SK-N-SH (cell line): ENCODE results near the gene FAM117B. TPM values are rescaled to one million over a fixed set of nuclear protein-coding genes. Genes with fewer than 3 reads are reported as not detected.

ENCODE experiments used
- CTCF ChIA-PET: fragments of 300-600, 350-600 bp; formaldehyde crosslinking; extraction: SDS; loops from one replicate; lab custom pipeline; 2021; lab: Yijun Ruan, JAX
- POLR2A ChIA-PET: fragments of 350-600 bp; sonication (Branson Sonifier 250); formaldehyde crosslinking; extraction: SDS; loops from one replicate; lab custom pipeline; 2020; ENCODE audit warnings: antibody characterized with exemption, inconsistent platforms; lab: Yijun Ruan, JAX
- DNase-seq: peaks from one replicate; pipeline ENCODE4 v3.0.0; 2012
- H2AFZ ChIP-seq: fragments of 200-600 bp; sonication (generic); 2 replicates; pipeline ENCODE4 v1.8.1; 2016; ENCODE audit warnings: antibody characterized with exemption, mild to moderate bottlenecking, low read depth
- H3F3A ChIP-seq: fragments of 200-600 bp; sonication (generic); replicated peaks from 2 replicates; pipeline ENCODE3; 2016; ENCODE audit warnings: antibody characterized with exemption, mild to moderate bottlenecking; ENCODE audit not compliant: insufficient read depth
- H3K27ac ChIP-seq, 2 experiments: fragments of 200-500 bp in 1 of 2; fragments of 200-600 bp in 1 of 2; sonication (Bioruptor generic) in 1 of 2; sonication (generic), shearing (Covaris generic) in 1 of 2; 2 replicates each; pipeline versions ENCODE4 v1.5.1 to v1.6.1; 2014 to 2016; ENCODE audit warnings: low read depth in 2 of 2, inconsistent platforms in 1 of 2, low read length in 1 of 2, mild to moderate bottlenecking in 1 of 2, mixed read lengths in 1 of 2
- H3K27me3 ChIP-seq: fragments of 200-600 bp; sonication (generic), shearing (Covaris generic); 2 replicates; pipeline ENCODE4 v1.6.1; 2016; ENCODE audit warnings: mixed run types; ENCODE audit not compliant: insufficient read depth
- H3K36me3 ChIP-seq, 2 experiments: fragments of 200-500 bp in 1 of 2; fragments of 200-600 bp in 1 of 2; sonication (Bioruptor generic) in 1 of 2; sonication (generic) in 1 of 2; replicated peaks in 1 of 2; 2 replicates each; pipeline versions ENCODE3 to v1.5.1; 2014 to 2016; ENCODE audit warnings: low read length in 1 of 2, mild to moderate bottlenecking in 1 of 2; ENCODE audit not compliant: insufficient read depth in 2 of 2, control insufficient read depth in 1 of 2
- H3K4me1 ChIP-seq, 2 experiments: fragments of 200-500 bp in 1 of 2; fragments of 200-600 bp in 1 of 2; sonication (Bioruptor generic) in 1 of 2; sonication (generic), shearing (Covaris generic) in 1 of 2; 2 replicates each; pipeline versions ENCODE4 v1.5.1 to v1.6.1; 2014 to 2016; ENCODE audit warnings: low read depth in 1 of 2, low read length in 1 of 2, mixed run types in 1 of 2; ENCODE audit not compliant: insufficient read depth in 2 of 2, control insufficient read depth in 1 of 2
- H3K4me2 ChIP-seq: fragments of 200-600 bp; sonication (generic), shearing (Covaris generic); 2 replicates; pipeline ENCODE4 v1.6.1; 2017; ENCODE audit warnings: mixed run types
- H3K4me3 ChIP-seq, 2 experiments: fragments of 200-500 bp in 1 of 2; fragments of 200-600 bp in 1 of 2; sonication (Bioruptor generic) in 1 of 2; sonication (generic), shearing (Covaris generic) in 1 of 2; 2 replicates each; pipeline versions ENCODE4 v1.5.1 to v1.8.1; 2014 to 2016; ENCODE audit warnings: low read depth in 2 of 2, inconsistent platforms in 1 of 2, low read length in 1 of 2, mild to moderate bottlenecking in 1 of 2, mixed read lengths in 1 of 2, moderate library complexity in 1 of 2
- H3K79me2 ChIP-seq: fragments of 200-600 bp; sonication (generic); 2 replicates; pipeline ENCODE4 v1.8.1; 2017; ENCODE audit warnings: mild to moderate bottlenecking; ENCODE audit not compliant: insufficient read depth
- H3K9ac ChIP-seq: fragments of 200-600 bp; sonication (generic); 2 replicates; pipeline ENCODE4 v1.6.1; 2017; ENCODE audit warnings: mixed run types
- H3K9me2 ChIP-seq: fragments of 200-600 bp; sonication (generic); 2 replicates; pipeline ENCODE4 v1.6.1; 2017; ENCODE audit warnings: mixed run types
- H3K9me3 ChIP-seq: fragments of 200-600 bp; sonication (generic); 2 replicates; pipeline ENCODE4 v1.6.1; 2017; ENCODE audit warnings: mixed run types, mild to moderate bottlenecking, moderate library complexity
- H4K20me1 ChIP-seq: fragments of 200-600 bp; sonication (generic); 2 replicates; pipeline ENCODE4 v1.6.1; 2017; ENCODE audit warnings: mild to moderate bottlenecking, mixed run types; ENCODE audit not compliant: insufficient read depth
- CHD2 ChIP-seq: fragments of 150-350 bp; IDR thresholded peaks from 2 replicates; pipeline ENCODE4 v1.6.1; 2018; ENCODE audit warnings: low read length; ENCODE audit not compliant: partially characterized antibody
- EP300 ChIP-seq, 2 experiments: IDR thresholded peaks; 2 replicates each; pipeline versions ENCODE4 v1.4.0 to v1.6.1; 2012; ENCODE audit warnings: borderline replicate concordance in 1 of 2, low read depth in 1 of 2, low read length in 1 of 2
- EZH2phosphoT487 ChIP-seq: fragments of 200-600 bp; sonication (generic); IDR thresholded peaks from 2 replicates; pipeline ENCODE4 v1.6.1; 2017; ENCODE audit warnings: low read depth, mixed run types, mild to moderate bottlenecking, antibody characterized with exemption, moderate library complexity, borderline replicate concordance
- FOXJ3 ChIP-seq: sonication (generic); formaldehyde crosslinking; IDR thresholded peaks from 2 replicates; pipeline ENCODE4 v1.5.1; 2020; ENCODE audit warnings: mild to moderate bottlenecking, missing genetic modification reagents
- FOXM1 ChIP-seq: IDR thresholded peaks from 2 replicates; pipeline ENCODE4 v1.4.0; 2012; ENCODE audit warnings: low read depth, mild to moderate bottlenecking
- GABPA ChIP-seq: IDR thresholded peaks from 2 replicates; pipeline ENCODE4 v1.4.0; 2012; ENCODE audit warnings: low read depth, mild to moderate bottlenecking
- JUND ChIP-seq: IDR thresholded peaks from 2 replicates; pipeline ENCODE4 v1.4.0; 2012
- MEF2A ChIP-seq: IDR thresholded peaks from 2 replicates; pipeline ENCODE4 v1.4.0; 2012; ENCODE audit warnings: low read depth, borderline replicate concordance
- MXI1 ChIP-seq: IDR thresholded peaks from 2 replicates; pipeline ENCODE4 v1.6.1; 2012; ENCODE audit warnings: mild to moderate bottlenecking, low read depth, low read length, improper control_type of control experiment
- NRF1 ChIP-seq: IDR thresholded peaks from 2 replicates; pipeline ENCODE4 v1.6.1; 2012; ENCODE audit warnings: low read depth, mild to moderate bottlenecking, low read length
- POLR2AphosphoS5 ChIP-seq: IDR thresholded peaks from 2 replicates; pipeline ENCODE4 v1.6.1; 2012; ENCODE audit warnings: low read depth, low read length
- RCOR1 ChIP-seq: fragments of 150-350 bp; IDR thresholded peaks from 2 replicates; pipeline ENCODE4 v1.6.1; 2017; ENCODE audit warnings: antibody characterized with exemption, low read length
- SMC3 ChIP-seq: IDR thresholded peaks from 2 replicates; pipeline ENCODE4 v1.6.1; 2012; ENCODE audit warnings: low read depth, low read length, improper control_type of control experiment
- TCF12 ChIP-seq: IDR thresholded peaks from 2 replicates; pipeline ENCODE4 v1.4.0; 2012
- TEAD4 ChIP-seq: IDR thresholded peaks from 2 replicates; pipeline ENCODE4 v1.4.0; 2012; ENCODE audit warnings: mild to moderate bottlenecking, borderline replicate concordance; ENCODE audit not compliant: insufficient read depth
- WGBS: methylation state at CpG from one replicate; pipeline ENCODE4 v1.1.6; 2017; ENCODE audit warnings: low lambda C conversion rate; 5-methylcytosine and 5-hydroxymethylcytosine counted together
- polyA plus RNA-seq, 3 experiments: library from polyadenylated mRNA; depleted of rRNA; stranded (reverse); fragments of >200 nt; gene quantifications; 2 replicates each; pipeline ENCODE4 v1.2.3, GENCODE V29; 2012
- TF ChIP-seq, protein P1 (sequence below): IDR thresholded peaks from 2 replicates; pipeline ENCODE4; 2012
- TF ChIP-seq, protein P2 (sequence below): fragments of 200-600 bp; sonication (generic); IDR thresholded peaks from 2 replicates; pipeline ENCODE4 v1.6.1; 2017; ENCODE audit warnings: antibody characterized with exemption, mild to moderate bottlenecking, moderate library complexity
- TF ChIP-seq, protein P3 (sequence below): IDR thresholded peaks from 2 replicates; pipeline ENCODE4 v1.6.1; 2012; ENCODE audit warnings: mild to moderate bottlenecking, low read depth, low read length, moderate library complexity
- TF ChIP-seq, protein P4 (sequence below): fragments of 150-350 bp; IDR thresholded peaks from 2 replicates; pipeline ENCODE4 v1.6.1; 2016; ENCODE audit warnings: mild to moderate bottlenecking, low read depth, low read length

The FAM117B gene
- polyA plus RNA-seq, 1 of the 3 experiments (the other 2 are of a cell fraction): 0.90 TPM

DNA sequence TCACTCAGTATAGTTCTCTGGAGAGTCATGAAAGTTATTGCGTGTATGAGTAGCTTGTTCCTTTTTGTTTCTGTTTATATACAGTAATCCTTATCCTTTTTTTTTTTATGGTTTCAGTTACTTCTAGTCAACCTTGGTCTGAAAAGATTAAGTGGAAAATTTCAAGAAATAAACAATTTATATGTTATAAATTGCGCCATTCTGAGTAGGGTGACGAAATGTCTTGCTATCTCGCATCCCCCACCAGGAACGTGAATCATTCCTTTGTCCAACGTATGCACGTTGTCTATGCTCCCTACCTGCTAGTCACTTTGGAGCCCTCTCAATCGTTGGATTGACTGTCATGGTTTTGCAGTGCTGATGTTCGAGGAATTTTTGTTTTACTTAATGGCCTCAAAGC, 60.4 kb downstream of the FAM117B start:
- Histone ChIP-seq H3K9me2 (no peaks in the 10 kb centered on the region), H3K79me2 (no peaks in the 10 kb centered on the region), H3K27ac (no peak overlapping the region), H2AFZ (no peak overlapping the region), H3K36me3 (peaks cover 0 to 4% of the 10 kb centered on the region in 2 experiments), H3K4me3 (no peak overlapping the region), H3K4me1 (no peaks in the 10 kb centered on the region), H3K9ac (no peak overlapping the region), H3F3A (no peaks in the 10 kb centered on the region), H3K9me3 (no peaks in the 10 kb centered on the region), H3K4me2 (no peak overlapping the region), H4K20me1 (no peaks in the 10 kb centered on the region), H3K27me3 (no peaks in the 10 kb centered on the region)
- CTCF ChIA-PET: interaction anchor here (0.7 kb wide), 1 partner anchor 644 kb away, joined by 3 read pairs; no protein-coding TSS in a partner anchor
- POLR2A ChIA-PET: no interaction called here
- WGBS: 91% methylated on average over 9 of the region's 9 CpGs
- DNase-seq: no peak
- no peak for TF ChIP-seq SMC3
- no peak for TF ChIP-seq JUND
- TF ChIP-seq NRF1: no peak
- TF ChIP-seq, protein P1, sequence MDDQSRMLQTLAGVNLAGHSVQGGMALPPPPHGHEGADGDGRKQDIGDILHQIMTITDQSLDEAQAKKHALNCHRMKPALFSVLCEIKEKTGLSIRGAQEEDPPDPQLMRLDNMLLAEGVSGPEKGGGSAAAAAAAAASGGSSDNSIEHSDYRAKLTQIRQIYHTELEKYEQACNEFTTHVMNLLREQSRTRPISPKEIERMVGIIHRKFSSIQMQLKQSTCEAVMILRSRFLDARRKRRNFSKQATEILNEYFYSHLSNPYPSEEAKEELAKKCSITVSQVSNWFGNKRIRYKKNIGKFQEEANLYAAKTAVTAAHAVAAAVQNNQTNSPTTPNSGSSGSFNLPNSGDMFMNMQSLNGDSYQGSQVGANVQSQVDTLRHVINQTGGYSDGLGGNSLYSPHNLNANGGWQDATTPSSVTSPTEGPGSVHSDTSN: no peak
- no peak for TF ChIP-seq MEF2A
- TF ChIP-seq TEAD4: no peak
- TF ChIP-seq, protein P2, sequence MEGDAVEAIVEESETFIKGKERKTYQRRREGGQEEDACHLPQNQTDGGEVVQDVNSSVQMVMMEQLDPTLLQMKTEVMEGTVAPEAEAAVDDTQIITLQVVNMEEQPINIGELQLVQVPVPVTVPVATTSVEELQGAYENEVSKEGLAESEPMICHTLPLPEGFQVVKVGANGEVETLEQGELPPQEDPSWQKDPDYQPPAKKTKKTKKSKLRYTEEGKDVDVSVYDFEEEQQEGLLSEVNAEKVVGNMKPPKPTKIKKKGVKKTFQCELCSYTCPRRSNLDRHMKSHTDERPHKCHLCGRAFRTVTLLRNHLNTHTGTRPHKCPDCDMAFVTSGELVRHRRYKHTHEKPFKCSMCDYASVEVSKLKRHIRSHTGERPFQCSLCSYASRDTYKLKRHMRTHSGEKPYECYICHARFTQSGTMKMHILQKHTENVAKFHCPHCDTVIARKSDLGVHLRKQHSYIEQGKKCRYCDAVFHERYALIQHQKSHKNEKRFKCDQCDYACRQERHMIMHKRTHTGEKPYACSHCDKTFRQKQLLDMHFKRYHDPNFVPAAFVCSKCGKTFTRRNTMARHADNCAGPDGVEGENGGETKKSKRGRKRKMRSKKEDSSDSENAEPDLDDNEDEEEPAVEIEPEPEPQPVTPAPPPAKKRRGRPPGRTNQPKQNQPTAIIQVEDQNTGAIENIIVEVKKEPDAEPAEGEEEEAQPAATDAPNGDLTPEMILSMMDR: no peak
- no peak for TF ChIP-seq EP300 (IDR thresholded peaks at IDR 0.05; ENCODE audit: borderline replicate concordance in 1 of 2, low read depth in 1 of 2, low read length in 1 of 2)
- no peak for TF ChIP-seq POLR2AphosphoS5
- TF ChIP-seq RCOR1: no peak
- no peak for TF ChIP-seq GABPA
- no peak for TF ChIP-seq FOXJ3 (CRISPR knock-in tag)
- TF ChIP-seq CHD2: no peak
- TF ChIP-seq, protein P3, sequence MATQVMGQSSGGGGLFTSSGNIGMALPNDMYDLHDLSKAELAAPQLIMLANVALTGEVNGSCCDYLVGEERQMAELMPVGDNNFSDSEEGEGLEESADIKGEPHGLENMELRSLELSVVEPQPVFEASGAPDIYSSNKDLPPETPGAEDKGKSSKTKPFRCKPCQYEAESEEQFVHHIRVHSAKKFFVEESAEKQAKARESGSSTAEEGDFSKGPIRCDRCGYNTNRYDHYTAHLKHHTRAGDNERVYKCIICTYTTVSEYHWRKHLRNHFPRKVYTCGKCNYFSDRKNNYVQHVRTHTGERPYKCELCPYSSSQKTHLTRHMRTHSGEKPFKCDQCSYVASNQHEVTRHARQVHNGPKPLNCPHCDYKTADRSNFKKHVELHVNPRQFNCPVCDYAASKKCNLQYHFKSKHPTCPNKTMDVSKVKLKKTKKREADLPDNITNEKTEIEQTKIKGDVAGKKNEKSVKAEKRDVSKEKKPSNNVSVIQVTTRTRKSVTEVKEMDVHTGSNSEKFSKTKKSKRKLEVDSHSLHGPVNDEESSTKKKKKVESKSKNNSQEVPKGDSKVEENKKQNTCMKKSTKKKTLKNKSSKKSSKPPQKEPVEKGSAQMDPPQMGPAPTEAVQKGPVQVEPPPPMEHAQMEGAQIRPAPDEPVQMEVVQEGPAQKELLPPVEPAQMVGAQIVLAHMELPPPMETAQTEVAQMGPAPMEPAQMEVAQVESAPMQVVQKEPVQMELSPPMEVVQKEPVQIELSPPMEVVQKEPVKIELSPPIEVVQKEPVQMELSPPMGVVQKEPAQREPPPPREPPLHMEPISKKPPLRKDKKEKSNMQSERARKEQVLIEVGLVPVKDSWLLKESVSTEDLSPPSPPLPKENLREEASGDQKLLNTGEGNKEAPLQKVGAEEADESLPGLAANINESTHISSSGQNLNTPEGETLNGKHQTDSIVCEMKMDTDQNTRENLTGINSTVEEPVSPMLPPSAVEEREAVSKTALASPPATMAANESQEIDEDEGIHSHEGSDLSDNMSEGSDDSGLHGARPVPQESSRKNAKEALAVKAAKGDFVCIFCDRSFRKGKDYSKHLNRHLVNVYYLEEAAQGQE: no peak
- TF ChIP-seq TCF12: no peak
- no peak for TF ChIP-seq EZH2phosphoT487
- no peak for TF ChIP-seq MXI1
- TF ChIP-seq, protein P4, sequence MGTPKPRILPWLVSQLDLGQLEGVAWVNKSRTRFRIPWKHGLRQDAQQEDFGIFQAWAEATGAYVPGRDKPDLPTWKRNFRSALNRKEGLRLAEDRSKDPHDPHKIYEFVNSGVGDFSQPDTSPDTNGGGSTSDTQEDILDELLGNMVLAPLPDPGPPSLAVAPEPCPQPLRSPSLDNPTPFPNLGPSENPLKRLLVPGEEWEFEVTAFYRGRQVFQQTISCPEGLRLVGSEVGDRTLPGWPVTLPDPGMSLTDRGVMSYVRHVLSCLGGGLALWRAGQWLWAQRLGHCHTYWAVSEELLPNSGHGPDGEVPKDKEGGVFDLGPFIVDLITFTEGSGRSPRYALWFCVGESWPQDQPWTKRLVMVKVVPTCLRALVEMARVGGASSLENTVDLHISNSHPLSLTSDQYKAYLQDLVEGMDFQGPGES: no peak
- TF ChIP-seq FOXM1: no peak
- TF ChIP-seq, all 33 proteins: peak for 0
